ENCODE results near the gene ZNF619.

GRCh38 chr3:40464339-40465110 lies 12.4 kb upstream of the ZNF619 start:
- TF ChIP-seq, protein P1, sequence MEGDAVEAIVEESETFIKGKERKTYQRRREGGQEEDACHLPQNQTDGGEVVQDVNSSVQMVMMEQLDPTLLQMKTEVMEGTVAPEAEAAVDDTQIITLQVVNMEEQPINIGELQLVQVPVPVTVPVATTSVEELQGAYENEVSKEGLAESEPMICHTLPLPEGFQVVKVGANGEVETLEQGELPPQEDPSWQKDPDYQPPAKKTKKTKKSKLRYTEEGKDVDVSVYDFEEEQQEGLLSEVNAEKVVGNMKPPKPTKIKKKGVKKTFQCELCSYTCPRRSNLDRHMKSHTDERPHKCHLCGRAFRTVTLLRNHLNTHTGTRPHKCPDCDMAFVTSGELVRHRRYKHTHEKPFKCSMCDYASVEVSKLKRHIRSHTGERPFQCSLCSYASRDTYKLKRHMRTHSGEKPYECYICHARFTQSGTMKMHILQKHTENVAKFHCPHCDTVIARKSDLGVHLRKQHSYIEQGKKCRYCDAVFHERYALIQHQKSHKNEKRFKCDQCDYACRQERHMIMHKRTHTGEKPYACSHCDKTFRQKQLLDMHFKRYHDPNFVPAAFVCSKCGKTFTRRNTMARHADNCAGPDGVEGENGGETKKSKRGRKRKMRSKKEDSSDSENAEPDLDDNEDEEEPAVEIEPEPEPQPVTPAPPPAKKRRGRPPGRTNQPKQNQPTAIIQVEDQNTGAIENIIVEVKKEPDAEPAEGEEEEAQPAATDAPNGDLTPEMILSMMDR (IDR thresholded peaks at IDR 0.05; ENCODE audit: poor library complexity): no peak
- TF ChIP-seq EZH2 (IDR thresholded peaks at IDR 0.05; ENCODE audit: borderline replicate concordance): no peak

Measured in hepatocyte (in vitro differentiated cells).